ENCODE data around the gene SP6. TPM values are rescaled to one million over a fixed set of nuclear protein-coding genes. Genes with fewer than 3 reads are reported as not detected.

Gene SP6
- total RNA-seq, 3 donors from 2014 or later: 2.0 to 11.6 (median 4.7) TPM

DNA sequence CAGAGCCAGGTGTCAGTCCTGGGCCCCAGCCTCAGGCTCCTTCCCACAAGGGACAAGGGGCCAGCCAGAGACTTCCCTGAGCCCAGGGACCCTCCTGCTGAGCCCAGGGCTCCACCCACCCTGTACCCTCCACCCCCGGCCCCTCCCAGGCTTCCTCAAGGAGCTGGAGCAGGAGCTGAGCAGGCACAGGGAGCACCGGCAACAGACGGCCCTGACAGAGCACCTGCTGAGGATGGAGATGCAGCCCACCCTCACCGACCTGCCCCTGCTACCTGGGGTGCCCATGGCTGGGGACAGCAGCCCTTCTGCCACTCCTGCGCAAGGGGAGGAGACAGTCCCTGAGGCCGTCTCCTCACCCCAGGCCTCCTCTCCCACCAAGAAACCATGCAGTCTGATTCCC lies 14.4 kb downstream of the SP6 start:
- TF ChIP-seq CTCF (IDR thresholded peaks at IDR 0.05): no peak
- peaks cover 17% of the 10 kb centered on the region for H3K4me1 ChIP-seq (ENCODE audit: low read depth)
- DNase-seq (no peak), ATAC-seq (no peak)
- H3K9me3 ChIP-seq: no peaks in the 10 kb centered on the region
- no peak overlapping the region for H3K4me3 ChIP-seq
- no peaks in the 10 kb centered on the region for H3K36me3 ChIP-seq (ENCODE audit: low read depth)
- intact Hi-C loops (cut with DNase I, micrococcal nuclease): no loop called here

GRCh38 chr17:47834756-47835155 lies 16.2 kb downstream of the SP6 start:
- Histone ChIP-seq H3K9me3 (no peaks in the 10 kb centered on the region), H3K36me3 (ENCODE audit: low read depth) (no peaks in the 10 kb centered on the region), H3K4me1 (ENCODE audit: low read depth) (peaks cover 17% of the 10 kb centered on the region), H3K4me3 (no peak overlapping the region)
- ATAC-seq (no peak), DNase-seq (no peak)
- intact Hi-C loops (cut with DNase I, micrococcal nuclease): no loop called here
- no peak for TF ChIP-seq CTCF (IDR thresholded peaks at IDR 0.05)

GRCh38 chr17:47831934-47832327 lies 19.0 kb downstream of the SP6 start:
- intact Hi-C loops (cut with DNase I, micrococcal nuclease): no loop called here
- peaks cover 17% of the 10 kb centered on the region for H3K4me1 ChIP-seq (ENCODE audit: low read depth)
- TF ChIP-seq CTCF (IDR thresholded peaks at IDR 0.05): no peak
- ATAC-seq: no peak
- peaks cover 4% of the 10 kb centered on the region for H3K36me3 ChIP-seq (ENCODE audit: low read depth)
- peak in 1 of 3 donors; percentile 27 for DNase-seq
- no peak overlapping the region for H3K4me3 ChIP-seq
- no peaks in the 10 kb centered on the region for H3K9me3 ChIP-seq

- H3K4me1 ChIP-seq (ENCODE audit: low read depth): peaks cover 17% of the 10 kb centered on the region
- H3K36me3 ChIP-seq (ENCODE audit: low read depth): peaks cover 11% of the 10 kb centered on the region
- peak within 1 kb of the TSS; percentile 59 for H3K4me3 ChIP-seq
- TF ChIP-seq CTCF (IDR thresholded peaks at IDR 0.05): no peak
- ATAC-seq (peak; percentile 98), DNase-seq (peak; percentile 95 to 96 (median 95))
- intact Hi-C loops (cut with DNase I, micrococcal nuclease): no loop called here
- no peaks in the 10 kb centered on the region for H3K9me3 ChIP-seq
Measured at GRCh38 chr17:47831003-47831933, 19.7 kb downstream of the SP6 start, which contains the start of the genes LRRC46 and MRPL10. TSS of gene LRRC46 (plus strand) at chr17:47831670. CDS start at chr17:47831990, 320 bp downstream. TSS of gene MRPL10 (minus strand) at chr17:47831541. CDS start at chr17:47831511, 30 bp downstream.

- intact Hi-C loops (cut with DNase I, micrococcal nuclease): no loop called here
- no peak for TF ChIP-seq CTCF (IDR thresholded peaks at IDR 0.05)
- Histone ChIP-seq H3K4me3 (peak overlapping the region; percentile 59), H3K36me3 (ENCODE audit: low read depth) (peaks cover 12% of the 10 kb centered on the region), H3K9me3 (no peaks in the 10 kb centered on the region), H3K4me1 (ENCODE audit: low read depth) (peaks cover 17% of the 10 kb centered on the region)
- peak; percentile 7 for ATAC-seq
- peak in 1 of 3 donors; percentile 34 for DNase-seq
Measured at GRCh38 chr17:47830396-47831002, 20.5 kb downstream of the SP6 start.

Measured in mucosa of descending colon (tissue), 3 donors.